ENCODE data around the gene RNF208. TPM values are rescaled to one million over a fixed set of nuclear protein-coding genes. Genes with fewer than 3 reads are reported as not detected.

The RNF208 gene
- total and polyA plus RNA-seq, 9 of the 15 experiments (the other 6 are each of a cell fraction or from before 2014, with no cell fraction given) = 0.15 to 6.9 (median 0.50) TPM; not detected in 2

- peak; percentile 54; the same call in 1 of the 2 replicates for TF ChIP-seq VEZF1 (CRISPR knock-in tag; IDR thresholded peaks at IDR 0.05)
- TF ChIP-seq ZNF77 (CRISPR knock-in tag; IDR thresholded peaks at IDR 0.05) = no peak
- no peak for TF ChIP-seq NFE2L1 (tag; IDR thresholded peaks at IDR 0.05; ENCODE audit: borderline replicate concordance, low read depth)
- TF ChIP-seq ATF6 (CRISPR knock-in tag; IDR thresholded peaks at IDR 0.05) = peak; percentile 81; the same call in 1 of the 2 replicates
- TF ChIP-seq RB1 (IDR thresholded peaks at IDR 0.05; ENCODE audit: low read depth) = peak; percentile 96
- TF ChIP-seq KLF16 (IDR thresholded peaks at IDR 0.05) = no peak
- TF ChIP-seq POLR2A (conservative IDR thresholded peaks at IDR 0.05) = peak; percentile 85
- TF ChIP-seq LEF1 (IDR thresholded peaks at IDR 0.05) = 0 out of 2 replicates have a peak, but pooled peaks have one; percentile 20
- peak; percentile 71 for TF ChIP-seq ETV1 (tag; conservative IDR thresholded peaks at IDR 0.05; ENCODE audit: low read depth)
- TF ChIP-seq HES1 (IDR thresholded peaks at IDR 0.05; ENCODE audit: low read depth) = no peak
- TF ChIP-seq TBL1XR1 (IDR thresholded peaks at IDR 0.05; ENCODE audit: low read length in 2 of 2) = 0 out of 4 replicates have a peak, but pooled peaks of 1 of the 2 experiments have one; percentile 40
- TF ChIP-seq RFX7 (CRISPR knock-in tag; IDR thresholded peaks at IDR 0.05) = no peak
- peak; percentile 98 for TF ChIP-seq MTA1 (IDR thresholded peaks at IDR 0.05; ENCODE audit: borderline replicate concordance)
- peak; percentile 36 for TF ChIP-seq NFIC (IDR thresholded peaks at IDR 0.05)
- 0 out of 2 replicates have a peak, but pooled peaks have one; percentile 10 for TF ChIP-seq BHLHE40 (IDR thresholded peaks at IDR 0.05; ENCODE audit: low read length)
- peak; percentile 99 for TF ChIP-seq PHF20 (IDR thresholded peaks at IDR 0.05; ENCODE audit: partially characterized antibody)
- peak; percentile 74 for TF ChIP-seq GATAD2B (IDR thresholded peaks at IDR 0.05; ENCODE audit: borderline replicate concordance)
- TF ChIP-seq MAZ (CRISPR knock-in tag; conservative IDR thresholded peaks at IDR 0.05 in 1 of 2, IDR thresholded peaks at IDR 0.05 in 1 of 2) = peak; percentile 86
- peak; percentile 89 for TF ChIP-seq EP400 (IDR thresholded peaks at IDR 0.05)
- TF ChIP-seq KHSRP (IDR thresholded peaks at IDR 0.05) = 0 out of 2 replicates have a peak, but pooled peaks have one; percentile 56
- TF ChIP-seq POLR2G (IDR thresholded peaks at IDR 0.05; ENCODE audit: low read depth, low read length) = peak; percentile 95
- TF ChIP-seq PML (IDR thresholded peaks at IDR 0.05; ENCODE audit: low read length) = peak; percentile 44; the same call in 1 of the 2 replicates
- TF ChIP-seq MNT (conservative IDR thresholded peaks at IDR 0.05) = peak; percentile 78 to 92
- peak; percentile 100 for TF ChIP-seq C11orf30 (IDR thresholded peaks at IDR 0.05; ENCODE audit: low read depth)
Observed at GRCh38 chr9:137205126-137206069, 16.6 kb downstream of the RNF208 start, which contains the start of the genes NDOR1 and TMEM203 (continued).

All from K562 (cell line).